WTC11 (cell line): ENCODE measurements around the gene SERTAD2.

Experiments used
- ATF1 ChIP-seq: sonication (generic); formaldehyde crosslinking; IDR thresholded peaks from 2 replicates; pipeline ENCODE4 v1.8.1; 2023; ENCODE audit warnings: mild to moderate bottlenecking, moderate library complexity, missing genetic modification reagents
- CTCF ChIP-seq: fragments of 200-600 bp; IDR thresholded peaks from 2 replicates; pipeline ENCODE4 v1.8.0; 2022; ENCODE audit warnings: antibody characterized with exemption
- ELF4 ChIP-seq: sonication (generic); formaldehyde crosslinking; IDR thresholded peaks from 2 replicates; pipeline ENCODE4 v1.8.1; 2022; ENCODE audit warnings: low read depth, mild to moderate bottlenecking, moderate library complexity, missing genetic modification reagents
- KAT7 ChIP-seq: sonication (generic); formaldehyde crosslinking; IDR thresholded peaks from 2 replicates; pipeline ENCODE4 v1.8.1; 2023; ENCODE audit warnings: missing genetic modification reagents, mild to moderate bottlenecking, borderline replicate concordance
- RORB ChIP-seq: fragments of 250-450 bp; sonication (Bioruptor Pico); IDR thresholded peaks from 2 replicates; pipeline ENCODE4 v1.9.0; 2021; ENCODE audit warnings: mild to moderate bottlenecking
- STAT6 ChIP-seq: sonication (generic); formaldehyde crosslinking; conservative IDR thresholded peaks from 2 replicates; pipeline ENCODE4 v1.8.1; 2023; ENCODE audit warnings: mild to moderate bottlenecking, low read depth, missing genetic modification reagents, moderate library complexity
- TCF7 ChIP-seq: sonication (generic); formaldehyde crosslinking; IDR thresholded peaks from 2 replicates; pipeline ENCODE4 v1.8.0; 2022; ENCODE audit warnings: mild to moderate bottlenecking, low read depth, missing genetic modification reagents, moderate library complexity
- ZNF232 ChIP-seq: sonication (generic); formaldehyde crosslinking; IDR thresholded peaks from 2 replicates; pipeline ENCODE4 v1.8.0; 2022; ENCODE audit warnings: mild to moderate bottlenecking, missing genetic modification reagents
- ZNF532 ChIP-seq: fragments of 250-450 bp; sonication (Bioruptor Pico); IDR thresholded peaks from 2 replicates; pipeline ENCODE4 v1.9.0; 2021; ENCODE audit warnings: mild to moderate bottlenecking, borderline replicate concordance
- ZSCAN18 ChIP-seq: fragments of 250-450 bp; sonication (Bioruptor Pico); IDR thresholded peaks from 2 replicates; pipeline ENCODE4 v2.1.2; 2022; ENCODE audit warnings: mild to moderate bottlenecking, moderate library complexity

- TF ChIP-seq CTCF (no peak), ZNF232 (CRISPR knock-in tag) (no peak), STAT6 (no peak), ELF4 (CRISPR knock-in tag) (no peak), RORB (CRISPR knock-in tag) (no peak), TCF7 (no peak), ZNF532 (CRISPR knock-in tag) (no peak), ATF1 (CRISPR knock-in tag) (no peak), KAT7 (CRISPR knock-in tag) (no peak), ZSCAN18 (CRISPR knock-in tag) (no peak)
These were observed 13.8 kb upstream of the SERTAD2 start for GRCh38 chr2:64667535-64667934.
